GM19043 (cell line): ENCODE measurements around the gene TMEM18.

Experiments used
- ATAC-seq: cut with Tn5 transposase; IDR thresholded peaks from one replicate; pipeline ENCODE4 v1.9.1; 2021; ENCODE audit warnings: low read depth; ENCODE audit not compliant: unreplicated experiment

Gene TMEM18

DNA sequence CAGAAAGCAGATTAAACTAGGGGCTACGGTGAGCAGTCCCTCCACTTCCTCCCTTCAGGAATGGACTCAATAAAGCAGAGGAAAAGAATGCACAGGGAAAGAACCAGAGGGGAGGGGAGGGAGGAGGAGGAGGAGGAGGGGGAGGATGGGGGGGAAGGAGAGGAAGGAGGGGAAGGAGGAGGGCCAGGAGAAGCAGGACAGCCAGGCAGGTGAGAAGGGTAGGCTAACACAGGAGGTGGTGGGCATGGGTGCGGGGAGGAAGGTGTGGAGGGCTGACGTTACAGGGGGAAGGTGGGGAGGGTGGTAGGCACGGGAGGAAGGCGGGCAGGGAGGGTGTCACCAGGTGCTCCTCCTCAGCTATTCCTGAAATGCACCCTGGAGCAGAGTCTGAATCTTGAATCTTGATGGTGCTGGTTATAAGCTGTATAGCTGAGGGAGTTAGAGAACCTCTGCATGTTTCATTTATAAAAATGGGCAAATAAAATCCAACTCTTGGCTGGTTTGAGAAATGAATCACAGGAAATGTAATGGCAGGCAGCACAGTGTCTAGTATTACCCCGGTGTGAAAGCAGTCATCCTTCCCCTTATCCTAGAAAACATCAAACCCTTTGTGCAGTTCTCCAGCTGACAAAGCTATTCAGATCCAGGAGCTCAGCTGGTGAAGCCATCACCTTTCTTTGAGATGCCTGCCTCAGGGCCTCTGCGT, 3.4 kb downstream of the TMEM18 start:
- no peak for ATAC-seq

- no peak for ATAC-seq
Observed at GRCh38 chr2:673016-673415, 4.2 kb downstream of the TMEM18 start.

- ATAC-seq, result no peak
Observed at GRCh38 chr2:672606-672905, 4.7 kb downstream of the TMEM18 start.

- ATAC-seq, result no peak
Observed at GRCh38 chr2:671787-672605, 5.2 kb downstream of the TMEM18 start.

DNA sequence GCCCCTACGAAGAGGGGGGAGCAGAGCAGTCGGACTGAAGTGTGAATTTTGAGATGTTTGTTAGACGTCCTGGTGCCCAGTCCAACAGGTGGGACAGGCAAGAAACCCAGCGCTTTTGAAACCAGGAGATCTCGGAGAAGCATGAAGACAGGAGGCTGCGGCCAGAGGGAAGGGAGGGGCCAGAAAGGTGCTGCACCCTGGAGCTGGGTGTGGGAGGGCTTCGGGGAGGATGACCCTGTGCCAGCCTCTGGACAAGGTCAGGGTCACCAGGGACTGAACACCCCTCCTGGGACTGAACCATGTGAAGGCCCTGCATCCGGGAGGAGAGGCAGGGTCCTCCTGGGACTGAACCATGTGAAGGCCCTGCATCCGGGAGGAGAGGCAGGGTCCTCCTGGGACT, 6.1 kb downstream of the TMEM18 start:
- no peak for ATAC-seq

GRCh38 chr2:670637-671036, 6.6 kb downstream of the TMEM18 start:
- ATAC-seq, result no peak

GRCh38 chr2:669323-669722, 7.9 kb downstream of the TMEM18 start:
- ATAC-seq, result no peak

GRCh38 chr2:668000-668398, 9.2 kb downstream of the TMEM18 start:
- ATAC-seq, result no peak

GRCh38 chr2:667332-667999, 9.7 kb downstream of the TMEM18 start:
- ATAC-seq, result no peak

DNA sequence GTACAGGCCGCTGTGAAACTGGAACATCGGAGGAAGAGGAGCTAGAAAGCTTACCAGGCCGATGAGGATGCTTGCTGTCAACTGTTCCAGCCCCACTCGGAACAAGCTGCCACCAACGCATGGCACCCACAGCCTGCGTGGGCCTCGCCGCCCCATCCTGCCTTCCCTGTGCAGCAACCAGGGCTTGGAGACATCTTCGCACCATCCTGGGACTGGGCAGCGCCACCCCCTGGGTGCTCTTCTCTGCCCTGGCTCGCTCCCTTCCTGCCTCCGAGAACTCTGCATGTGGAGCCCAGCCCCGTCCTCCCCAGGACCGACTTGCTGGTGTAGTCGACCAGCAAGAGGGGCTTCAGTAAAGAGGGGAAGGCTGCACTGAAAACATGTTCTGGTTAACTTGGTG, 10.8 kb downstream of the TMEM18 start:
- no peak for ATAC-seq

DNA sequence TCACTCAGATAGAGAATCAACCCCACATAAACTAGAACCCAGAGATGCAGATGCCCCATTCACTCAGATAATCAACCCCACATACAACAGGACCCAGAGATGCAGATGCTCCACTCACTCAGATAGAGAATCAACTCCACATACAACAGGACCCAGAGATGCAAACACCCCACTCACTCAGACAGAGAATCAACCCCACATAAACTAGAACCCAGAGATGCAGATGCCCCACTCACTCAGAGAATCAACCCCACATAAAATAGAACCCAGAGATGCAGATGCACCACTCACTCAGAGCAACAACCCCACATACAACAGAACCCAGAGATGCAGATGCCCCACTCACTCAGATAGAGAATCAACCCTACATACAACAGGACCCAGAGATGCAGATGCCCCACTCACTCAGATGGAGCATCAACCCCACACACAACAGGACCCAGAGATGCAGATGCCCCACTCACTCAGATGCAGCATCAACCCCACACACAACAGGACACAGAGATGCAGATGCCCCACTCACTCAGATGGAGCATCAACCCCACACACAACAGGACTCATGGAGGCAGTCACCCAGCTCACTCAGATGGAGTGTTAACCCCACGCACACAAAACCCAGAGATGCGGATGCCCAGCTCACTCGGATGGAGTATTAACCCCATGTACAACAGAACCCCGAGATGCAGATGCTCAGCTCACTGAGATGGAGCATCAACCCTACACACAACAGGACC, 11.7 kb downstream of the TMEM18 start:
- no peak for ATAC-seq

DNA sequence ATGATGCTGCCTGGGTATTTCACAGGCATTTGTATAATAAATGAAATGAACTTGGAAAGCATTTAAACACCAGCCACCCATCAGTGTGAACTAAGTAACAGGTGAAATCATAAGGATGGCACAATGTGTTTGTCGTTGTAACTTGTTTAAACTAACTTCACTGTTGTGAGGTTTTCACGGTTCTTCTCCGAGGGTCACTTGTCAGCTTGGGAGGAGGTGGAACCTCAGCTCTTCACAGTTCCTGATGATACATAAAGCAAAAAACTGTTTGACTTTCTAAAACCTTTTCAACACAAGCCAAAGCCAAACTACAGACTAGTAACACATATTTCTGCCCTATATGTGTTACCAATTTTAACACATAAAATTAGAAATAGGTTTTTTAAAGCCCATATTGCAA, 13.1 kb downstream of the TMEM18 start:
- no peak for ATAC-seq

GRCh38 chr2:663221-663620, 14.0 kb downstream of the TMEM18 start:
- ATAC-seq, result no peak

- no peak for ATAC-seq
Observed at GRCh38 chr2:661360-661635, 15.9 kb downstream of the TMEM18 start.

DNA sequence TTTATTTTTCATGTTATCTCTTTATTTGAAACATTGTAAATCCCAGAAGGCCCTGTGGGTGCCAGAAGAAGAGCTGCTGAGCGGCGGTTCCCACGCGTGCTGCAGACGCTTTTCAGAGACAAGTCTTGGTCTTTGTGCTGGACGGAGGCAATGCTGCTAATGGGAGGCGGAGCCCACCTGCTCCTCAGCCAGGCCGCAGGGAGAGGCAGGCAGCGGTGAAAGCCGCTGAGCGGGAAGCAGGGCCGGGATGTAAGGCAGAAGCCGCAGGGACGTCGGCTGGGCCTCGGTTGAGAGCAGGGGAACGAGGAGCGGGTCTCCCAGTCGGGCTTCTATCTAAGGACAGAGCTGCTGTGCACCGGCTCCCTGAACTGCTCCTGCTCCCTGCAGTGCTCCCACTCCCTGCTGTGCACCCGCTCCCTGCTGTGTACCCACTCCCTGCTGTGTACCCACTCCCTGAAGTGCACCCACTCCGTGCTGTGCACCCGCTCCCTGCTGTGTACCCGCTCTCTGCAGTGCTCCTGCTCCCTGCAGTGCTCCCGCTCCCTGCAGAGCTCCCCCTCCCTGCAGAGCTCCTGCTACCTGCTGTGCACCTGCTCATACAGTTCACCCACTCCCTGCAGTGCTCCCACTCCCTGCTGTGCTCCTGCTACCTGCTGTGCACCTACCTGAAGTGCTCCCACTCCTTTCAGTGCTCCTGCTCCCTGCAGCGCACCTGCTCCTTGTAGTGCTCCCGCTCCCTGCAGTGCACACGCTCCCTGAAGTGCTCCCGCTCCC, 16.4 kb downstream of the TMEM18 start:
- ATAC-seq, result no peak

GRCh38 chr2:660029-660428, 17.2 kb downstream of the TMEM18 start:
- no peak for ATAC-seq

- no peak for ATAC-seq
Observed at GRCh38 chr2:658426-658825, 18.8 kb downstream of the TMEM18 start.

DNA sequence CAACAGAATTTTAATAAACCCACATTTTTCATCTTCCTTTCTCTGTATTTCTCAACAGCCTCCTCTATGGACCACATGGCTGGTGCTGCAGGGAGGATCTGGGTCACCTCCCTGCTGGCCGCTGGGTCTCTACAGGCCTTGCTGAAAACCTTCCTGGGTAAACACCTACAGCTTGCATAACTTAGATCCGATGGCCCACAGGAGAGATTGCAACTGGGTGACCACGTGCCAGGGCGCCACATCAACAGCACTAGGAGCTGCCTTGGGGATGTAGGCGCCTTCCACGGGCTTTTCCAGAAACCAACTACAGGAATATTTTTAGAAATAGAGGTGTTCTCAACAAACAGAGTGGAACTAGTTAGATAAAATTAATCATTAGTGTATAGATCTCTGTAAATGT, 19.4 kb downstream of the TMEM18 start:
- no peak for ATAC-seq

GRCh38 chr2:656676-657075, 20.5 kb downstream of the TMEM18 start:
- no peak for ATAC-seq

GRCh38 chr2:655626-656025, 21.6 kb downstream of the TMEM18 start:
- no peak for ATAC-seq

- no peak for ATAC-seq
Observed at GRCh38 chr2:654896-655295, 22.3 kb downstream of the TMEM18 start.
